DMS53 treated with DMSO at 0.1 percent for 48 hours (cell line): ENCODE data around the gene RELN.
"Not testable (repeated sequence)": the region's sequence is repeated elsewhere in the genome, so short reads cannot be mapped to it uniquely, and the experiment has no call there.

Source experiments
- DNase-seq: peaks from one replicate; lab custom pipeline; 2025; ENCODE audit not compliant: unreplicated experiment; lab: John Stamatoyannopoulos, UW

Gene RELN

GRCh38 chr7:103989200-103989784 is at the start of gene RELN:
Gene RELN (minus strand): TSS chr7:103989658. CDS start chr7:103989356, 302 bp downstream.
- DNase-seq, result no peak

GRCh38 chr7:104038136-104038535 is 48.7 kb upstream of the RELN start:
- no peak for DNase-seq

GRCh38 chr7:104036889-104037288 is 47.4 kb upstream of the RELN start:
- DNase-seq, result not testable (repeated sequence)

- DNase-seq, result no peak
Measured at GRCh38 chr7:104035351-104035750, 45.9 kb upstream of the RELN start.

GRCh38 chr7:104034679-104035078 is 45.2 kb upstream of the RELN start:
- no peak for DNase-seq

- DNase-seq, result no peak
Measured at GRCh38 chr7:104033837-104034236, 44.4 kb upstream of the RELN start.

- no peak for DNase-seq
Measured at GRCh38 chr7:104032486-104032885, 43.0 kb upstream of the RELN start.

- no peak for DNase-seq
Measured at GRCh38 chr7:104029765-104030164, 40.3 kb upstream of the RELN start.

GRCh38 chr7:104024632-104025031 is 35.2 kb upstream of the RELN start:
- DNase-seq, result no peak

GRCh38 chr7:104023100-104023499 is 33.6 kb upstream of the RELN start:
- no peak for DNase-seq

- DNase-seq, result no peak
Measured at GRCh38 chr7:104018425-104018824, 29.0 kb upstream of the RELN start.

GRCh38 chr7:104017001-104017400 is 27.5 kb upstream of the RELN start:
- no peak for DNase-seq

GRCh38 chr7:104012835-104013234 is 23.4 kb upstream of the RELN start:
- no peak for DNase-seq

- no peak for DNase-seq
Measured at GRCh38 chr7:104011829-104012228, 22.4 kb upstream of the RELN start.

- DNase-seq, result no peak
Measured at GRCh38 chr7:104010052-104010909, 20.8 kb upstream of the RELN start.

GRCh38 chr7:104008107-104008506 is 18.6 kb upstream of the RELN start:
- no peak for DNase-seq

GRCh38 chr7:104007614-104008013 is 18.2 kb upstream of the RELN start:
- DNase-seq, result no peak

- no peak for DNase-seq
Measured at GRCh38 chr7:104005197-104005596, 15.7 kb upstream of the RELN start.

- no peak for DNase-seq
Measured at GRCh38 chr7:103996639-103997038, 7.2 kb upstream of the RELN start.

GRCh38 chr7:103996017-103996551 is 6.6 kb upstream of the RELN start:
- no peak for DNase-seq

GRCh38 chr7:103995554-103995953 is 6.1 kb upstream of the RELN start:
- no peak for DNase-seq

- DNase-seq, result no peak
Measured at GRCh38 chr7:103993551-103993950, 4.1 kb upstream of the RELN start.
